Measurements from ENCODE around the gene KLHDC1. TPM values are rescaled to one million over a fixed set of nuclear protein-coding genes. Genes with fewer than 3 reads are reported as not detected.

KLHDC1 gene
- total and polyA plus RNA-seq, 2 donors from 2014 or later = 2.3 to 8.4 TPM

DNA sequence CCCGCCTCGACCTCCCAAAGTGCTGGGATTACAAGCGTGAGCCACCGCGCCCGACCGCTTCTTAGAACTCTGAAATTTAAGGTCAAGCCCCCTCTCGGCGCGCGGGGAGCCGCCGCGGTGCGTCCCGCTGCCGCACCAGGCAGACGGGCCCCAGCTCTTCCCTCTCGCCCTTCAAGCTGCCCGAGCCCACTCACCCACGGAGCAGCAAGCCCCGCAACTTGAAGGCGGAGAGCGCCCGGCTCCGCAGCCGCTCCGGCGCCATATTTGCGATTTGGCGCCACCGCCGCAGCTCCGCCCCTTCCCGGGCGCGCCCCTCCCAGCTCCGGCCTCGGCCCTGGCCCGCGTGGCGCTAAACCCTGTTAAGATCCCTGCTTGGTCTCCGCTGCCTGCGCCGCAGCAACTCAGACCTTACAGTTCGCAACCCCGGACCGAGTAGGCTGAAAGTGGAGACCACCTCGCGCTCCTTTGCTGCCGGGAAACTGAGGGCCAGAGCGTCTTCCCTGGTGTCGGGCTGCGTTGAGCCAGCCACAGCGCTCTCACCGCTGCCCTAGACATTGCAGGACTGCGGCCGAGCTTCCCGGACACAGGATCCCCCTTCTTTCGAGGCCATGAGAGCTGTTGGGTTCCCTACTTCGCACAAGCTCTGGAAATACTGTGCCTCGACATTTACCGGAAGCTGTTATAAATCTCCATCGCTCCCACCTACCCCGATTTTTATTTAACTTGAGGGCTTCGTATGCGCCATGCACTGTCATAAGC, 4.8 kb upstream of the KLHDC1 start, which contains the start of gene POLE2:
POLE2 (minus strand) TSS at position 273 of the 759 bp plus-strand sequence; CDS start at position 262, 11 bp downstream.
- no peak for TF ChIP-seq CTCF (IDR thresholded peaks at IDR 0.05; ENCODE audit: borderline replicate concordance, extremely low read depth, insufficient read depth)
- FAIRE-seq = no peak
- no peaks in the 10 kb centered on the region for H3K27me3 ChIP-seq (ENCODE audit: control insufficient read depth, insufficient read depth, low read length)

GRCh38 chr14:49688701-49689030, 4.3 kb upstream of the KLHDC1 start:
- peak overlapping the region; percentile 81 to 85 for H3K27ac ChIP-seq (ENCODE audit: low read depth in 2 of 2, low read length in 2 of 2)
- no peaks in the 10 kb centered on the region for H3K36me3 ChIP-seq (ENCODE audit: control insufficient read depth in 2 of 3, insufficient read depth in 3 of 3, low read length in 3 of 3)
- intact Hi-C loops (cut with DNase I) = no loop called here
- DNase-seq = no peak
- peak overlapping the region; percentile 52 to 82 (median 82) for H3K4me3 ChIP-seq (ENCODE audit: low read length in 3 of 3)
- H3K4me1 ChIP-seq (ENCODE audit: control insufficient read depth in 2 of 3, insufficient read depth in 2 of 3, low read depth in 1 of 3, low read length in 3 of 3) = peaks cover 2 to 8% (median 5%) of the 10 kb centered on the region in 3 donors
- no peak for FAIRE-seq
- no peaks in the 10 kb centered on the region for H3K27me3 ChIP-seq (ENCODE audit: control insufficient read depth, insufficient read depth, low read length)
- TF ChIP-seq CTCF (IDR thresholded peaks at IDR 0.05; ENCODE audit: borderline replicate concordance, extremely low read depth, insufficient read depth) = no peak
- H3K9me3 ChIP-seq (ENCODE audit: control insufficient read depth in 2 of 3, insufficient read depth in 1 of 3, low read length in 3 of 3) = no peaks in the 10 kb centered on the region
- peak overlapping the region in 2 of 3 donors; percentile 26 to 87 for H3K9ac ChIP-seq (ENCODE audit: low read length in 3 of 3)

More for the DNA sequence above, 4.8 kb upstream of the KLHDC1 start, which contains the start of gene POLE2:
- Histone ChIP-seq H3K9ac (ENCODE audit: low read length in 3 of 3) (peak within 1 kb of the TSS; percentile 26 to 90 (median 87)), H3K4me3 (ENCODE audit: low read length in 3 of 3) (peak within 1 kb of the TSS; percentile 52 to 82 (median 82)), H3K9me3 (ENCODE audit: control insufficient read depth in 2 of 3, insufficient read depth in 1 of 3, low read length in 3 of 3) (no peaks in the 10 kb centered on the region), H3K27ac (ENCODE audit: low read depth in 2 of 2, low read length in 2 of 2) (peak within 1 kb of the TSS; percentile 81 to 85), H3K36me3 (ENCODE audit: control insufficient read depth in 2 of 3, insufficient read depth in 3 of 3, low read length in 3 of 3) (no peaks in the 10 kb centered on the region), H3K4me1 (ENCODE audit: control insufficient read depth in 2 of 3, insufficient read depth in 2 of 3, low read depth in 1 of 3, low read length in 3 of 3) (peaks cover 2 to 8% (median 5%) of the 10 kb centered on the region in 3 donors)
- DNase-seq = peak; percentile 84 to 91 (median 90)
- intact Hi-C loops (cut with DNase I) = no loop called here

GRCh38 chr14:49691031-49691430, 1.9 kb upstream of the KLHDC1 start:
- Histone ChIP-seq H3K27me3 (ENCODE audit: control insufficient read depth, insufficient read depth, low read length) (no peaks in the 10 kb centered on the region), H3K4me1 (ENCODE audit: control insufficient read depth in 2 of 3, insufficient read depth in 2 of 3, low read depth in 1 of 3, low read length in 3 of 3) (peaks cover 2 to 8% (median 5%) of the 10 kb centered on the region in 3 donors), H3K27ac (ENCODE audit: low read depth in 2 of 2, low read length in 2 of 2) (no peak overlapping the region), H3K36me3 (ENCODE audit: control insufficient read depth in 2 of 3, insufficient read depth in 3 of 3, low read length in 3 of 3) (no peaks in the 10 kb centered on the region), H3K9me3 (ENCODE audit: control insufficient read depth in 2 of 3, insufficient read depth in 1 of 3, low read length in 3 of 3) (no peaks in the 10 kb centered on the region), H3K4me3 (ENCODE audit: low read length in 3 of 3) (peak overlapping the region in 1 of 3 donors; percentile 88), H3K9ac (ENCODE audit: low read length in 3 of 3) (no peak overlapping the region)
- no peak for TF ChIP-seq CTCF (IDR thresholded peaks at IDR 0.05; ENCODE audit: borderline replicate concordance, extremely low read depth, insufficient read depth)
- DNase-seq = no peak
- FAIRE-seq = no peak
- intact Hi-C loops (cut with DNase I) = no loop called here

Data from kidney (tissue), 14 donors.